ENCODE results near the gene TGFBR3.

- no peak for TF ChIP-seq CTCF (IDR thresholded peaks at IDR 0.05)
- no peak for TF ChIP-seq POLR2A (IDR thresholded peaks at IDR 0.05)
- no peak for TF ChIP-seq EP300 (IDR thresholded peaks at IDR 0.05)
Measured at GRCh38 chr1:91813813-91814212, 72.1 kb downstream of the TGFBR3 start.
